NCI-H1048 (cell line): Measurements from ENCODE around the gene TRMT1.

ENCODE experiments used
- DNase-seq: peaks from one replicate; lab custom pipeline; 2025; lab: John Stamatoyannopoulos, UW

TRMT1 gene

GRCh38 chr19:13070425-13071140 is 46.0 kb downstream of the TRMT1 start:
- DNase-seq: no peak

DNA sequence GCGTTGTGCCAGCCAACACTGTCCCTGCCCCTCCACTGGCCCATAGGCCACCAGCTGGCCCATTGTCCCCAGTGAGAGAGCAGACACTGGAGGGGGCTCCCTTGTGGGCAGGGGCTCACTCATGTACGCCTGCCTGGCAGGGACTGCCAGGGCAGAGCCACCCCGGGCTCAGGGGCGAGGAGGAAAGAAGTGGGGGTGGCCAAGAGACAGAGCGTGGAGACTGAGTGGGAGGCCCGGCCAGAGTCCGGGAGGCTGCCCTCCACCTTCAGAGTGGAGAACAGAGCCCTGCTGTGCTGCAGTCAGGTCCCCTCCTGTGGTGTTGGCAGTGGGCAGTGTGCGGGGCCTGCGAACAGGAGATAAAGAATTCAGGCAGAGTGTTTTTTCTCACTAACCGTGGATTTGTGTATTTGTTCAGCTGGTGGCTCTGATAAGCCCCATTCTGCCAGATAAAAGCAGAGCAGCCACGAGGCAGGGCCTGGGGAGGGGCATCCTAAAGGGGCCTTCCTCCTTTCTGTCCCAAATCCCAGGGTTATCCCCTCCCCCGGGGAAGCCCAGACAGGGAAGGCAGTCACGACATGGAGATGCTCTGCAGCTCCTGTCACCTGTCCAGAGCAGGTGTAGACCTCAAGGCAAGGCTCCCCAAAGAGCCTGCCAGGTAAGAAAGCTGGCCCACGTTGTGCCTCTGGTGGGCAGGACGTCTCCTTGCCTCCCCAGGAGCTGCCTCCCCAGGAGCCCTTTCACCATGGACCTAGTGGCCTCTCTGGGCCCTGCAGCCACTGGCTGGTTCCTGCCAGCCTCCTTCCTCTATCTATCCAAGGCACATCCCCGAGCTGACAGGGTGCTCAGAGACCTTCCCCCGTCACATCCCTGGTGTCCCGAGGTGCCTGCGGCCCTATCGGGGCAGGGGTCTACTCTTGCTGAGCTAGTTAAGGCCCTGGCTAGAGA is 46.9 kb downstream of the TRMT1 start:
- no peak for DNase-seq

GRCh38 chr19:13068085-13068846 is 48.3 kb downstream of the TRMT1 start:
- no peak for DNase-seq

- no peak for DNase-seq
Observed at GRCh38 chr19:13066933-13067807, 49.4 kb downstream of the TRMT1 start.

GRCh38 chr19:13066226-13066625 is 50.3 kb downstream of the TRMT1 start:
- no peak for DNase-seq

DNA sequence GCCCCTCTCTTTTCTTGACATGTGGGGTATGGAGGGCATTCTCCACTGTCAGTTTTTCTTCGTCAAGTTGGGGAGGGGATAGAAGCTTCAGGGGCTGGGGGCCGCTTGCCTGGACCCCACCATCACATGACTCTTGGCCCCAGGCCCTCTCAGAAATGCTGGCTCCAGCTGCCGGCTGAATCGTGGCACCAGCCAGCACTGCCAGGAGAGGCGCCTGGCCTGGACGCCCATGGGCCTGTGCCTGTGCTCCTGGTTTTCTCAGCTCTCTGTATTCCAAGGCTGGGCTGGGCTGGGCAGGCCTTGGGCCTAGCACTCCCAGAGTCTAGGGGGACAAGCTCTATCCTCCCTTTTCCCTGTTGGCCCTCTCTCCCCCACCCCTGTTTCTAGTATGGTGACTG is 52.4 kb downstream of the TRMT1 start:
- DNase-seq: no peak

DNA sequence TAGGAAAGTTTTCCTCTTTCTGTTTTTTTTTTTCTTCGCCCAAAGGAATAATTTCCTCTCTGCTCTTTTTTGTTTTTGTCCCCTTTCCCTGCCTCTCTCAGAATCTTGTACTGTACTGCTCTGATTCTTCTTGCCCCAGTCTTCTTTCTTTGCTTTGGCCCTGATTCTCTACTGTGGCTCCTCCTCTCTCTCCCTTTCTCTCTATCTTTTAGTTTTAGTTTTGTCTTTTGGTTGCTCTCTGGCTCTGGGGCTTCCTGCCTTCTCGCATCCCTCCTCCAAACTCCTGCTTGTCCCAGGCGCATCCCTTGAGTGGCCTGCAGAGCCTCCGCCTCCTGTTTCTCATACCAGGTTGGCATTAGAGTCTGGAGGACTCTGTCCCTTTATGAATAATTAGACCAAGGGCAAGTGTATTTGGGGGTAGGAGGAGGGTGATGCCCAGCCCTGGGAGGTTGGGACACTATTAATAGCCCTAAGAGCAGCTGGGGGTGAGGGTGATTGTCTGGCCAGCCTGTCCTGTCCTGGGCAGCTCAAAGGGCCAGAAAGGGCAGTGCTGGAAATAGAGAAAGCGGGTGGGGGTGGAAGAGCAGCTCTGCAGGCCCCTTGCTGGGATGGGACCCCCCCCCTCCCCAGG is 53.0 kb downstream of the TRMT1 start:
- DNase-seq: no peak

GRCh38 chr19:13062317-13062716 is 54.2 kb downstream of the TRMT1 start:
- no peak for DNase-seq

DNA sequence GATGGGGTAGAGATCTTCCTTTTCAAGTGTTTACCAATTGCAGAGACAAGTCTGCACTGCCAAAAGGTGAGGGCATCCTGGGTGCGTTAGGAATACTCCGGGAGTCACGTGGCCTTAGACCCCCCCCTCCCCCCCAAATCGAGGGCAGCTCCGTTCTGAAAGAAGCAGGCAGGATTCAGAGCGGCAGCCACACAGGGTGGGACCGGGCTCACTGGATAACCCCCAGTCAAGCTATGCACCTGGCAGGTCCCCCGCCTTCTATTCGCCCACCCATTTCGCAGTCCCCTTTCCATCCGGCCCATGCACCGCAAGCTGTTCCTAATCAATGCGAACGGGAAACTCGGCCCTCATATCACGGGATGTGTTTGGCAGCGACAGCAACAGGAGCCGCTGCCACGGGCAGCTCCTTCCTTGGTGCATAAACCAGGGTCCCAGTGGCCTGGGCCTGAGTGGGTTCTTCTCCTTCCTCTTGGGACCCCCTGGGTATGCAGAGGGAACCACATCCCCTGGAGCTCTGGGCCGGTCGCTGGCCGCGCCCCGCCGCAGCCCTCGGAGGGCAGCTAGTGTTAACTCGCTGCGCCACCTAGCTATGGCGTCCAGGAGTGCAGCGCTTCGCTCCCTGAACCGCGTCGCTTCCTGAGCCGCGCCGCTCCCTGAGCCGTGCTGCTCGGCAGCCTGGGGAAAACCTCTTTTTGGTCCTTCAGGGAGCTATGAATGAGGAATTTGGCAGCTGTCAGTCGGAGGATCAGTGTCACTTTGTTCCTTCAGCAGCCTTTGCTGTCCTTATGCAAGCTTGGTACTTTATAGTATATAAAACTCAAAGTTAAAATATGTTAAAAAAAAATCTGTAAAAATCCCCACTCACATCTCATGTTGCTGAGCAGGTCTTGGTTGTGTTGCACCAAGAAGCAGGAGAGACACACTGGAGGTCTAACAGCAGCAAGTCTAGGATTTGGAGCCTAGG is 55.3 kb downstream of the TRMT1 start:
- peak; percentile 53 for DNase-seq

GRCh38 chr19:13060233-13060963 is 56.1 kb downstream of the TRMT1 start:
- DNase-seq: no peak

DNA sequence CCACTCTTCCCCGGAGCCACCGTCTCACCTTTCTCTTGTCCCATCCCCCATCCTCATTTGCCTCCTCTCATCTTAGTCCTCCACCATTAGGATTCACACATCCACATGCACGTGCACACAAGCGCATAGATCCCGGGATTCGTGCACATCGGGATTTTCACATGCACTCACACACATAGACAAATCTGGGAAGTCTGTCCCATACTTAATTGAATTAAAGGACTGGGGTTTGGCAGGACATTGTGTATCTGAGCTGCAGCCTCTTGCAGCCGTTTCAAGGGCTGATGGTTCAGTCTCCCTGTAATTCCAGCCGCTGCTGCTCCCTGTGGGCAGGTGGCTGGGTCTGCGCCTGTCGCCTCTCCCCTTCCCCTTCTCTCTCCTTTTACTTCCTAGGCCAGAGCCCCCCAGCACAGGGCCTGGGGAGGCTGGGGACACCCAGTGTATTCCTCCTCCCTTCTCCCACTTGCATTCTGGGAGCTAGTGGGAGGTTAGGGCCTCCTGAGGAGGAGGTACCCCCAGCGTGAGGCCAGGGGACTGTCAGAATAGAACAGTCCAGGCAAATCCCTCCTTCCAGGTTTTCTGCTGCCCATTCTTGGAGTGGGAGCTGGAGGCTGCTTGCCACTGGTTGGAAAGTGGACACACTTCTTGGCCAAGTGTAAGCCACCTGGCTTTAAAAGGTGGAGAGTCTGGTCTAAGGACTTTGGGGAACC is 57.4 kb downstream of the TRMT1 start:
- no peak for DNase-seq

- no peak for DNase-seq
Observed at GRCh38 chr19:13057744-13058143, 58.8 kb downstream of the TRMT1 start.

DNA sequence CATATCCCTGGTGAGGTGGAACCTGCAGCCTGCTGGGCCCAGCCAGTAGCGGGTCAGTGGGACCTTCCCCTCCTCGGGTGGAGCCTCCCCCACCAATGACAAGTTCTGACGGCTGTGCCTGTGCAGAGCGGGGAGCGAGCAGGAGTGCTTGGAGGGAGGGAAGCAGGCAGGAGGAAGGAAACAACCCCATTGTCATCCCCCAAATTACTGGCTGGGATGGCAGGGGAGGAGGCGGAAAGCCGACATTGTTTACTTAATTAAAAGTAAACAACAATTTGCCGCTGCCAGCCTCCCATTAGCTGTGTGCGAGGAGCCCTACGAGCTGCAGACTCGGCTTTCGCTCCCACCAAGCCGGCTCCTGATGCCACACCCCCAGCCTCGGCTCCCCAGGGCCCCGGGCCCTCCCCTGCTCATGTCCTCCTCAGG is 59.4 kb downstream of the TRMT1 start:
- no peak for DNase-seq

DNA sequence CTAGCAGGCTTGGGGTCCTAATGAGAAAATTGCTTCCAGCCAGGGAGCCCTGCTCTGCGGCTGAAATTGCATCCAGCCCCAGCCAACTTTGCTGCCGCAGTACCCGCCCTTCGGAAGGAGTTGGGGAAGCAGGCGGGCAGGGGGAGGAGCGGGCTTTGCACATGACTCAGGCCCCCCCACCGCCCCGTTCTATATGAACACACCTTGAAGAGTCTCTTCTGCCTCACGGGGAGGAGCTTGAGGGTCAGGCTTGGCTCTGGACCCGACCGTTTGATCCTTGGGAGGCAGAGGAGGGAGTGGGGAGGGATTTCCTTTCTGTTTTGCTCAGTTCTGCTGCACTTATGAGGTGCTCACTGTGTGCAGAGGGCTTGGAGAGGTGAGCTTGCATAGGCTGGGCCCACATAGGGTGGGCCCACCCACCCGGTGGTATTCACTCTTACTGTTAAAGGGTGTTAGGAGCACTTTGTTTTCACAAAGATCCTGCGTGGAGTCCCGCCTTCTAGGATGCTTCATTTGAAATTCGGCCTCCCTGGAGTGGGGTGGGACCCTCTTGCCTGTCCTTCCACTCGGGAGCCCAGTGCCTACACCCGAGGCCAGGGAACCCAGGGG is 60.4 kb downstream of the TRMT1 start:
- no peak for DNase-seq

DNA sequence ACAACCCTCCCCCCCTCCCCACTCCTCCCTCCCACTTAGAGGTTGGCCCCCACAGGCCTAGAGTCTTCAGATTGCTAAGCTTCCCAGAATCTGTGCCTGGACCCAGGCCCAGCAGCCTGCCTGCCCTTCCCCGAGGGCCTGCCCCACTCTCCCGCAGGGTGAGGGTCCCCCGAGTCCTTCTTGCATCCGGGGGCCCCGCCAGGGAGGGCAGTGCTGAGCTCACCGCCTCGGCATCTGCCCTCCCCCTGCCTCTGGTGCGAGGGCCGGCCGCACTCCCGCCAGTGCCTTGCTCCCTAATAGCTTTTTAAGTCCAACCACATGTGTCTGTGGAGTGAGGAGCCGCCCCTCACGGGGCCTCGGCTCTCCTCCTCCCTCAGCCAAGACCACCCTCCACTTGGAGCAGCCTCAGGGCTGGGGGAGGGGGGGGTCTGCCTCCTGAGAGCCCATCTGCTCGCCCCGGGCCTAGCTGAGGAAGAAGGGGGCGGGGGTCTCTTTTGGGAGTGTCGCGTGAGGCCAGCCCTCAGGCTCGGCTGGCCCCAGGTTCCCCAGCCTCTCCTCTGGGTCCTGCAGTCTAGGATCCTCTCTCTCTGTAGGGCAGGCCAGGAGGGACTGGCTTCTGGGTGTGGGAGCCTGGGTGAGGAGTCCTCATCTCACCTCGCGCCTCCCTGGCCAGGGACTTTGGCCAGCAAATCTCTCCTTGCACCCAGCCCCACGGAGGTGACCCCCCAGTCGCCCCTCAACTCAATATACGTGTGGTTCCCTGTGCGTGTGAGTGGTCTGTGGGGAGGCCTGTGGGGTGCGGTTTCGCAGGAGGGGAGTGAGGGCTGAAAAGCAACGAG is 61.1 kb downstream of the TRMT1 start:
- DNase-seq: no peak
